GM12801 (cell line): ENCODE results near the gene SAMD9L.

ENCODE experiments used
- CTCF ChIP-seq: IDR thresholded peaks from one replicate; pipeline ENCODE4 v1.5.1; 2011; ENCODE audit warnings: control low read depth; ENCODE audit not compliant: insufficient read length; ENCODE audit errors: extremely low read depth

Gene SAMD9L

GRCh38 chr7:93148144-93148543, at the start of gene SAMD9L:
Gene SAMD9L (minus strand): TSS chr7:93148385. CDS start chr7:93135971, 12,414 bp downstream.
- no peak for TF ChIP-seq CTCF

- no peak for TF ChIP-seq CTCF
Measured at GRCh38 chr7:93196336-93196735, 48.2 kb upstream of the SAMD9L start.

- TF ChIP-seq CTCF: no peak
Measured at GRCh38 chr7:93194386-93194785, 46.2 kb upstream of the SAMD9L start.

- no peak for TF ChIP-seq CTCF
Measured at GRCh38 chr7:93188870-93189634, 40.9 kb upstream of the SAMD9L start.

GRCh38 chr7:93185303-93186027, 37.3 kb upstream of the SAMD9L start:
- no peak for TF ChIP-seq CTCF

GRCh38 chr7:93179173-93179572, 31.0 kb upstream of the SAMD9L start:
- TF ChIP-seq CTCF: no peak

- no peak for TF ChIP-seq CTCF
Measured at GRCh38 chr7:93178213-93178612, 30.0 kb upstream of the SAMD9L start.
